ENCODE data around the gene TRDMT1.

DNA sequence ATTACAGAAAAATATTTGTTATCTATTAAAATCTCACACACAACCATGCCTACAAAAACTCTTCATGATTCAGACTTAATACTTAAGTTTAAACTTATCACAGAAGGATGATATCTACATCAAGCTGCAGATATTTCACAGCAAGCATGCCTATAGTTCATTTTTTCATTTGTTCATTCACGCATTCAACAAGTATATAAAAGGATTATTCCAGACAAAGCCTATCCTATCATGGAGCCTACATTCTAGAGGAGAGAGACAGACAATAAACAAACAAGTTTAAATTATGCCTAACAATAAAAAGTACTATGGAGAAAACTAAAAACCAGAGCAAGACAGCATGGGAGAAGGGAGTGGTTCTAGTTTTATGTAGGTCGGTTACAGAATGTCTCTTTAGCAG lies 10.9 kb downstream of the TRDMT1 start:
- TF ChIP-seq GATA2 (IDR thresholded peaks at IDR 0.05; ENCODE audit: low read depth, low read length) (no peak), GATA3 (IDR thresholded peaks at IDR 0.05; ENCODE audit: low read depth, low read length) (no peak)

Data from SH-SY5Y (cell line).